Left renal pelvis (tissue), 4 donors: Measurements from ENCODE around the gene ZDBF2. TPM values are rescaled to one million over a fixed set of nuclear protein-coding genes. Genes with fewer than 3 reads are reported as not detected.
A peak's percentile ranks its signal among the peaks of the same experiment; 100 is the strongest.
"Not testable (repeated sequence)": the region's sequence is repeated elsewhere in the genome, so short reads cannot be mapped to it uniquely, and the experiment has no call there.

Experiments
- DNase-seq, 4 donors: peaks; one replicate each; pipeline ENCODE4 v3.0.0-alpha.2; 2013; ENCODE audit warnings: low read depth in 4 of 4, low spot score in 3 of 4
- polyA plus RNA-seq, 4 donors: library from polyadenylated mRNA; unstranded; fragments of 120-200 nt; gene quantifications; one replicate each; pipeline ENCODE4 v1.2.1, GENCODE V29; 2013; ENCODE audit not compliant: insufficient read length in 4 of 4

ZDBF2 gene
- polyA plus RNA-seq: 10 to 100 TPM; 10.3 to 12.4 (median 11.2) TPM

- DNase-seq: peak in 3 of 4 donors; percentile 54 to 58 (median 55)
Observed at GRCh38 chr2:206274434-206275311, at the start of gene ZDBF2. Gene ZDBF2, plus strand, starts transcription at chr2:206274663. Its CDS starts 7,187 bp downstream, at chr2:206281850.

DNA sequence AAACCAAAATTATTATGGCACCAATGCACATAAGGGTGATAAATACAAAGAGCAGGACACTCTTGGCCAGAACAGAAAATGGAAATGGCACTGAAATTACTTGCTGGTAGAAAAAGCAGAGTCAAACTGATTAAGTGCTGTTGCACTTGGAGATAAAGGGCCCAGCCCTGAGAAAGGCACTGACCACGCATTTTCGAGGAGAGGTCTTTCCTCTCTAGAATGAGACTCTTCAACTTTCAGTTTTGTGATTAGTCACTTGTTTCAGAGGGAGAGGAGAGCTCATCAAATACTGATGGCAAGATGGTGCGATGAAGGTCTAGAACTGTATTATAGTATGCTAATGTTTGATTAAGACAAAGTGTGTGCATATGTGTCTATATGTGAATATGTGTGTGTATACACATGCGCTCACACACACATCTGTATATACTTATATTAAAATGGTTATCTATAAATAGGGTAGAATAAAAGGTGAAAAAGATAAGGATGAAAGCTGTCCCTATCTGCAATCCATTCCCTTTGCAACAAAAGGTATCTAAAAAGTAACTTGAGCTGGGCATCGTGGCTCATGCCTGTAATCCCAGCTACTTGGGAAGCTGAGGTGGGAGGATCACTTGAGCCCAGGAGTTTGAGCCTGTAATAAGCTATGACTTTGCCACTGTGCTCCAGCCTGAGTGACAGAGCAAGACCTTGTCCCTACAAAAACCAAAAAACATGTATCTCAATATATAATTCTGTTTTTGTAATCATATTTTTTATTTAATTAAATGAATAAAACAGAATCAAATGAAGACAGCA lies 48.8 kb upstream of the ZDBF2 start:
- no peak for DNase-seq

DNA sequence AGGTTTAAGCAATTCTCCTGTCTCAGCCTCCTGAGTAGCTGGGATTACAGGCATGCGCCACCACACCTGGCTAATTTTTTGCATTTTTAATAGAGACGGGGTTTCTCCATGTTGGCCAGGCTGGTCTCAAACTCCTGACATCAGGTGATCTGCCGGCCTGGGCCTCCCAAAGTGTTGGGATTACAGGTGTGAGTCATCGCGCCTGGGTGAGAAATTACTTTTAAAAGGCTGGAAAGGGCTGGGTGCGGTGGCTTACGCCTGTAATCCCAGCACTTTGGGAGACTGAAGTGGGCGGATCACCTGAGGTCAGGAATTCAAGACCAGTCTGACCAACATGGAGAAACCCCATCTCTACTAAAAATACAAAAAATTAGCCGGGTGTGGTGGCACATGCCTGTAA lies 45.8 kb upstream of the ZDBF2 start:
- DNase-seq: not testable (repeated sequence)

DNA sequence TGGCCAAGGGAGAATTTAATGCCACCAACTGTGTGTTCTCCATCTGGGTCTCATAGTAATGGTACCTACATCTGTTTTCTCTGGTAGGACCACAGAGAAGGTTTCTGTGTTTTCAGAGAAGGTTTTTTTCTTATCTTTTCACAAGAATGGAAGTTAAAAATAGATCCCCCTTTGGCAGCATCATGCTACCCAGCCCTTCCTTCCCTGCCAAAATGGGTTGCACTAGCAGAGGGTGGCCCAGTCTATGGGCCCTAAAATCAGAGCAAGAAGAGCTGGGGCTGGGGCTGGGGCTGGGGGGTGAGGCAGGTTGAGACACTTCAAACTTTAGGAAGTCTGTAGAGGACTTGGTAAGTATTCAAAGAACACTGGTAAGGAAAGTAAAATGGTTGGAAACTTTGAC lies 44.8 kb upstream of the ZDBF2 start:
- DNase-seq: no peak

DNA sequence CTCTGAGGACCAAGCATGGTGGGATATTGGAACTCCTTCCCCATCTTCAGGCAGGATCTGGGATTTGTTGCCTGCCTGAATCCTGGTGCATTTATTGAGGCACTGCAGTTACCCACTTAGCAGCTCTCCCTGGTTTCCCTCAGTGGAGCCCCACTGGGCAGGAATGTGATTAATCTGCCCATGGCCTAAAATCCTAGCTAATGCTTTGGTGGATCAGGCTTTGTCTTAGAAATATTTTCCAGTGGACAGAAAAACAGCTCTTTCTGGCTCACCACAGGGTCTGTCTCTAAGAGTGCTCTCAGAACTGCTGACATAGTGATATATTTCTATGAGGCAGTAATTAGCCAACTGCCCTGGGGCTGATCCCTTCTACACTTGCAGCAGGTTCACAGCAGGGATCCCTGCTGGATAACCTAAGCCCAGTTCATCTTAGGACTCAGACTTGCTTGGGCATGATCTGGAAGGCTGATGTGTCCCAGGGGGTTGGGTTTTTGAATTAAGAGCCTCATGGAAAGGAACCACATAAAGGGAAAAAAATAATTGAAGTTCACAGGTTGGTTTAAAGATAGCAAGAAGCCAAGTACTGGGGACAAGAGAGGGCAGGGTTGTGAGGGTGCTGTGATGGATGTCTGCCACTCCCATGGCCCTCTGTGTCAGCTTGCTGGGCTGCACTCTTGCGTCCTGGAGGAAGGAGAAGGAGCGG lies 44.3 kb upstream of the ZDBF2 start:
- no peak for DNase-seq

- DNase-seq: no peak
Observed at GRCh38 chr2:206231669-206232286, 42.7 kb upstream of the ZDBF2 start.

DNA sequence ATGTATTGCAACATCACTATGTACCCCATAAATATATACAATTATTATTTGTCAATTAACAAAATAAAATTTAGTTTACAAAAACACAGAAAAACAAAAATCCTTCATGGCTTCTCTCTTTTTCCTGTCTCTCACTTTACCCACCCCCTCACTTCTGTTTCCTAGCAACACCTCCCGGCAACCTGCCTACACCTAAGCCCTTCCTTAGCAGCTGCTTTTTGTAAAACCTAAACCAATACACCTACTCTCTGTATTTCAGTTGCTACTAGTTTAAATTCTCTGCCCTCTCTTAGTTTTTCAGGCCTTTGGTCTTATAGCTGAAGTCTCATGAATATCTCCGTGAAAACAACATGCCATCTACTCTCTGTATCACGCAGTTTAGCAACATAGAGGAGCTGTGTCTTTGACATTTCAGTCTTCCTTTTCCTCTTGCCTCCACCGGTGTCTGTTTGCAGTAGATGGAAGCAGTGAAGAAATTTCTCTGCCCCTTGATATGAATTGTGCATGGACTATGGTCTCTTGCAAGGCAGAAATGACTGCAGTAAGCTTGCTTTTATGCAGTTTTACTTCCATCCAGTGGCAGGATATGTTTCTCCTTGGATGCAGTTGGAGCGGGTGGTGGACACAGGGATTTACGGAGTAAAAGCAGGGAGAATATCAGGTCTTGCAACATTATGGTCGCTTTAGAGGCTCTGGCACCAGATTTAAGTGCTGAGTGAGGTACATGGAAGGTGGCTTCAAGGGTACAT lies 42.0 kb upstream of the ZDBF2 start:
- DNase-seq: no peak

- DNase-seq: no peak
Observed at GRCh38 chr2:206239157-206239556, 35.3 kb upstream of the ZDBF2 start.

DNA sequence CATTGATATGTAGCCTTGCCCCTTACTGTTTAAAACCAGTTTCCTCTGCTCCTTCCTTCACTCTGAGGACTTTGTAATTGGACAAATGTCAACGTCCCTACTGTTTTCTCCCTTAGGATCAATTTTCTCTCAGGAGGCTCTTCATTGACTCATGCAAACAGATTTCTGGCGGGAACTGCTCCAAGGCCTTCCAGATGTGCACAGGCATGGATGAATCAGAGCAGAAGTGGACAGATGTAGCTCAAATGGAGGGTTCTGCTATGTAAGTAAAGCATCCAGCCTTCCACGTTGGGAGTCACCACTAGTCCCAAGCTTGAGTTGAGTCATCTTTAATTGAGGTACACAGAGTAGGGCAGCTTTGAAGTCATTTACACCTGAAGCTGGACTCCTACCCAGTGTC lies 34.1 kb upstream of the ZDBF2 start:
- DNase-seq: no peak

- DNase-seq: no peak
Observed at GRCh38 chr2:206241736-206242135, 32.7 kb upstream of the ZDBF2 start.

DNA sequence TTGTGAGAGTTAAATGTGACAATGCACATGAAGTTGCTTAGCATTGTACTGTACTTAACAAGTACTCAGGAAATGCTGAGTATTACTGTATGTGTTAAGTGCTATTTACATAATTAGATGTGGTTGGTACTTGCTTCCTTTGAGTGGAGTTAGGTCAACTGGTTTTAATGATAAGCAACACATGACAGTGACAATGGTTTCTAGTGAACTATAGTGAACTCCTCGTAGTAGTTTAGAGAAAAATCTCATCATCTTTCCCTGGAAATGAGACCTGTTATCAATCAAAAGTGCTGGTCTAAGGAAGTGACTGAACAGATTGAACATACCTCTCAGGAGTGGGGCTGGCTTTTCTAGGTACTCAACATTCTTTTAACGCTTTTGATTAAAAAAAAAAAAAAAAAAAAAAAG lies 29.2 kb upstream of the ZDBF2 start:
- no peak for DNase-seq

- no peak for DNase-seq
Observed at GRCh38 chr2:206250041-206250897, 24.2 kb upstream of the ZDBF2 start.

DNA sequence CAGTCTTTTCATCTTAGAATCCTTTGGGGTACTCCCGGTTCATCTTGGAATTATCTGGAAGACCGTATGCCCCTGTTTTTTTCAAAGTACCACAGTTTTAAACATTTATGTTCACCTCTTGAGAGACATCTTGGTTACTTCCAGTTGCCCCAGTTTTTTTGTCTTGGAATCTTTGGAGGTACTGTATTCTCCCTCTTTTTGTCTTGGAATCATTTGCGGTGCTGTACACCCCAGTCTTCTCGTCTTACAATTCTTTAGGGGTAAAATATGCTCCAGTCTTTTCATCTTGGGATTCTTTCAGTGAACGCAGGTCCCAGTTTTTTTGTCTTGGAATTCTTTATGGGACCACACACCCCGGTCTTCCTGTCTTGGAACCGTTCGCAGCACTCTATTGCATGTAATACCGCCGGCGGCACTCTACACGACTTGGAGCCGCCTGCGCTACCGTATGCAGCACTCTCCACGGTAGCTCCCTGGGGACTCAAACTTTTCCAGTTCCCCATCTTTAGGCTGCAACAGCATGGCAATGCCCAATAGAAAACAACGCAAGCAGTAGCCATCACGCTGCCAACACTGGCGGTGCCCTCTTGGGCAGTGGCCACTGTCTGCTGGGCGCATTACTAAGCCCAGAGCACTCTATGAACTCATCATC lies 21.2 kb upstream of the ZDBF2 start:
- DNase-seq: no peak

- DNase-seq: no peak
Observed at GRCh38 chr2:206253777-206254166, 20.7 kb upstream of the ZDBF2 start.

GRCh38 chr2:206255003-206255402 lies 19.5 kb upstream of the ZDBF2 start:
- DNase-seq: no peak

DNA sequence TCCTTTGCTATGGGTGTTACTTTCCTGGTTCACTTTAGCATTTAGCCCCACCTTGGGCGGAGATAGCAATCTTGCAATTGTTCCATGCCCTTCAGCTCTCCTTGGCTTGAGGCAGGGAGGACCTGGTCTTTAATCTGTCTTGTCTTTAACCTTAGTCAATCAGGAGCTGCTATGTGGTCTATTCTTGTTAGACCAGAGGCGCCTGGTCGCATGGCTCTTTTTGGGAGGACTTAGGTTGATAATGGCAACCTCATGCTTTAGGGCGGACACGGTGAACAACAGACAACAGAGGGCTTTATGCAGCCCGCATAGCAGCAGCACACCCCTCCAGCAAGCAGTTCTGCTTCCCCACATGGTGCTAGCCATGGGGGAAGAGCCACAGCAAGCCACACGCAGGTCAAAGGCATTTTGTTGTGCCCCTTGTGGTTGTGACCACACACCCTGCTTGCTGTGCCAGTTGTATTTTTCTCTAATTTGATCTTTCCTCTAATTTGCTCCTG lies 17.7 kb upstream of the ZDBF2 start:
- DNase-seq: no peak

GRCh38 chr2:206257350-206257749 lies 17.1 kb upstream of the ZDBF2 start:
- no peak for DNase-seq

DNA sequence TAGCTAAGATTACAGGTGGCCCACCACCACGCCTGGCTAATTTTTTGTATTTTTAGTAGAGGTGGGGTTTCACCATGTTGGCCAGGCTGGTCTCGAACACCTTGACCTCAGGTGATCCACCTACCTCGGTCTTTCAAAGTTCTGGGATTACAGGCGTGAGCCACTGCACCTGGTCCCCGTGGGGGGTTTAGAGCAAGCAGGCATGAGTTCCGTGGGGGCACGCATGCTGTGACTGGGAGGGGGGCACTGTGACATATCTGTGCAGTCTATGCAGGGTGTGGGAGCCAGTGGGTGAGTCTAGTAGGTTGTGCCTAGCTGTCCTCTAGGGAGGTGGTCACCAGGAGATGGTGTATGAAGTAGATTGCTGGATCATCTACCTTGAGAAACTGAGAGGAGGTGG lies 16.6 kb upstream of the ZDBF2 start:
- DNase-seq: no peak
